A549 (cell line): ENCODE measurements around the gene CACNA2D2. TPM values are rescaled to one million over a fixed set of nuclear protein-coding genes. Genes with fewer than 3 reads are reported as not detected.

Source experiments
- ATAC-seq, 2 experiments: fragments of 200-7000 bp in 1 of 2; fragments of >200 bp in 1 of 2; cut with Nextera tagmentation in 1 of 2; cut with Tn5 transposase in 1 of 2; 3 replicates each; pipeline versions ENCODE4 v1.8.0 to v1.9.1; 2018 to 2020; ENCODE audit warnings: mild to moderate bottlenecking in 1 of 2, moderate library complexity in 1 of 2
- CTCF ChIA-PET: fragments of 300-600 bp; sonication (Branson Sonifier 250); formaldehyde crosslinking; extraction: SDS; loops from one replicate; lab custom pipeline; 2021; ENCODE audit warnings: antibody characterized with exemption, inconsistent platforms; lab: Yijun Ruan, JAX
- POLR2A ChIA-PET: fragments of 350-600 bp; formaldehyde crosslinking; extraction: SDS; loops from one replicate; lab custom pipeline; 2021; ENCODE audit warnings: antibody characterized with exemption, inconsistent platforms; lab: Yijun Ruan, JAX
- DNase-seq, 2 experiments: peaks; one replicate each; pipeline versions ENCODE4 v3.0.0 to v3.0.0-alpha.2; 2011 to 2016; ENCODE audit warnings: low read depth in 1 of 2, low spot score in 1 of 2
- FAIRE-seq: peaks from 2 replicates; lab custom pipeline; 2011; peaks lifted over from hg19 to GRCh38; lab: Jason Lieb, UNC
- H3K27ac ChIP-seq, 2 experiments: fragments of >200 bp; sonication (Bioruptor Twin); formaldehyde crosslinking; 3 replicates each; pipeline ENCODE4 v1.5.1; 2016 to 2017
- H3K4me1 ChIP-seq: fragments of >200 bp; sonication (Bioruptor Twin); formaldehyde crosslinking; 3 replicates; pipeline ENCODE4 v1.6.1; 2016
- H3K4me2 ChIP-seq: fragments of >200 bp; sonication (Bioruptor Twin); formaldehyde crosslinking; 3 replicates; pipeline ENCODE4 v1.6.1; 2016
- H3K4me3 ChIP-seq: fragments of >200 bp; sonication (Bioruptor Twin); formaldehyde crosslinking; 3 replicates; pipeline ENCODE4 v1.5.1; 2016
- H3K9me3 ChIP-seq: fragments of >200 bp; sonication (Bioruptor Twin); formaldehyde crosslinking; 3 replicates; pipeline ENCODE4 v1.6.1; 2016
- CBX8 ChIP-seq: fragments of 200-600 bp; sonication (generic); IDR thresholded peaks from 2 replicates; pipeline ENCODE4 v1.6.1; 2016
- CHD2 ChIP-seq: fragments of 150-350 bp; IDR thresholded peaks from 2 replicates; pipeline ENCODE4 v1.6.1; 2014; ENCODE audit warnings: low read length; ENCODE audit not compliant: partially characterized antibody
- CTCF ChIP-seq: fragments of >200 bp; sonication (Bioruptor Twin); formaldehyde crosslinking; IDR thresholded peaks from 3 replicates; pipeline ENCODE4 v1.5.1; 2016
- E2F6 ChIP-seq: IDR thresholded peaks from 2 replicates; pipeline ENCODE4 v1.6.1; 2012; ENCODE audit warnings: low read depth, borderline replicate concordance
- ELK1 ChIP-seq: fragments of 150-350 bp; IDR thresholded peaks from 2 replicates; pipeline ENCODE4 v1.6.1; 2014; ENCODE audit warnings: low read depth, mild to moderate bottlenecking, low read length
- ESRRA ChIP-seq: fragments of 150-350 bp; IDR thresholded peaks from 2 replicates; pipeline ENCODE4 v1.6.1; 2014; ENCODE audit warnings: mild to moderate bottlenecking, low read length, borderline replicate concordance
- GATA3 ChIP-seq: IDR thresholded peaks from 2 replicates; pipeline ENCODE4 v1.6.1; 2012; ENCODE audit warnings: borderline replicate concordance
- HDAC2 ChIP-seq: fragments of 200-600 bp; sonication (generic); IDR thresholded peaks from 2 replicates; pipeline ENCODE4 v1.6.1; 2016
- HES2 ChIP-seq: fragments of >200 bp; sonication (Bioruptor Twin); formaldehyde crosslinking; IDR thresholded peaks from 2 replicates; pipeline ENCODE4 v1.6.1; 2016
- HOXB5 ChIP-seq: fragments of 250-450 bp; sonication (Bioruptor Pico); IDR thresholded peaks from 2 replicates; pipeline ENCODE4 v1.5.0; 2020; ENCODE audit warnings: mild to moderate bottlenecking, moderate library complexity
- KDM1A ChIP-seq: fragments of 200-600 bp; sonication (generic); IDR thresholded peaks from 2 replicates; pipeline ENCODE4 v1.6.1; 2016; ENCODE audit warnings: low read depth, mild to moderate bottlenecking
- MAZ ChIP-seq: fragments of 150-350 bp; IDR thresholded peaks from 2 replicates; pipeline ENCODE4 v1.6.1; 2014; ENCODE audit warnings: antibody characterized with exemption, low read depth, low read length, borderline replicate concordance
- NFE2L2 ChIP-seq: fragments of 150-350 bp; conservative IDR thresholded peaks from 2 replicates; pipeline ENCODE4 v1.6.1; 2014; ENCODE audit warnings: low read length
- POLR2AphosphoS2 ChIP-seq: conservative IDR thresholded peaks from 2 replicates; pipeline ENCODE4 v1.6.1; 2012; ENCODE audit warnings: low read length, improper control_type of control experiment, inconsistent platforms
- RAD21 ChIP-seq, 2 experiments: fragments of >200 bp in 1 of 2; sonication (Bioruptor Twin) in 1 of 2; formaldehyde crosslinking in 1 of 2; IDR thresholded peaks in 1 of 2; conservative IDR thresholded peaks in 1 of 2; 2 replicates in 1 of 2; 3 replicates in 1 of 2; pipeline ENCODE4 v1.6.1; 2012 to 2018; ENCODE audit warnings: inconsistent platforms in 1 of 2
- RCOR1 ChIP-seq: fragments of 150-350 bp; IDR thresholded peaks from 2 replicates; pipeline ENCODE4 v1.6.1; 2014; ENCODE audit warnings: antibody characterized with exemption, low read length, low read depth
- TFCP2L1 ChIP-seq: fragments of 250-450 bp; sonication (Bioruptor Pico); IDR thresholded peaks from 2 replicates; pipeline ENCODE4 v1.5.0; 2021; ENCODE audit warnings: mild to moderate bottlenecking
- ZC3H11A ChIP-seq: fragments of 450-650 bp; IDR thresholded peaks from 2 replicates; pipeline ENCODE4 v1.6.1; 2014; ENCODE audit warnings: antibody characterized with exemption, mild to moderate bottlenecking
- WGBS: methylation state at CpG from one replicate; pipeline ENCODE4 v1.1.6; 2017; ENCODE audit errors: missing lambda C conversion rate; 5-methylcytosine and 5-hydroxymethylcytosine counted together
- polyA plus RNA-seq, 4 experiments: library from polyadenylated mRNA; depleted of rRNA in 3 of 4; stranded (reverse); fragments of >200 nt; fragmentation: RNase III in 1 of 4; extraction: RNeasy Plus Mini Kit Qiagen cat#74134 plus additional on column Dnase treatment in 1 of 4; gene quantifications; 2 replicates in 3 of 4; 3 replicates in 1 of 4; pipeline ENCODE4 v1.2.3, GENCODE V29; 2011 to 2017

Gene CACNA2D2
- polyA plus RNA-seq, 2 of the 4 experiments (the other 2 are of a cell fraction): 0.21 to 0.75 TPM

- H3K4me2 ChIP-seq: no peak overlapping the region
- ChIA-PET CTCF (interaction anchor here (1.4 to 1.5 kb wide), 2 partner anchors 32 to 39 kb away, joined by 4 read pairs; partner anchors contain the start of genes CYB561D2 and NPRL2), POLR2A (no interaction called here)
- ATAC-seq (no peak; a peak in 1 of 6 replicates), DNase-seq (no peak), FAIRE-seq (no peak)
- H3K4me1 ChIP-seq: no peaks in the 10 kb centered on the region
- H3K27ac ChIP-seq: no peak overlapping the region
- WGBS: 72% methylated on average over 16 of the region's 22 CpGs
- no peak for TF ChIP-seq HOXB5 (CRISPR knock-in tag)
- no peaks in the 10 kb centered on the region for H3K9me3 ChIP-seq
- no peak overlapping the region for H3K4me3 ChIP-seq
Measured at GRCh38 chr3:50388720-50389413, 114.6 kb downstream of the CACNA2D2 start.

- no peak overlapping the region for H3K27ac ChIP-seq
- peak in 1 of 2 experiments; percentile 36 for DNase-seq
- FAIRE-seq: no peak
- no peak overlapping the region for H3K4me3 ChIP-seq
- TF ChIP-seq KDM1A (no peak), RAD21 (conservative IDR thresholded peaks at IDR 0.05 in 1 of 2, IDR thresholded peaks at IDR 0.05 in 1 of 2) (peak in 1 of 2 experiments; percentile 27; a peak in 2 of 5 replicates)
- H3K9me3 ChIP-seq: no peaks in the 10 kb centered on the region
- H3K4me1 ChIP-seq: no peaks in the 10 kb centered on the region
- POLR2A ChIA-PET: no interaction called here
- ATAC-seq: peak; percentile 48 to 78; a peak in 4 of 6 replicates
- CTCF ChIA-PET: interaction anchor here (1.5 kb wide), 1 partner anchor 31 kb away, joined by 4 read pairs; no protein-coding TSS in a partner anchor
- H3K4me2 ChIP-seq: no peak overlapping the region
- 69% methylated on average over 17 of the region's 25 CpGs for WGBS
Measured at GRCh38 chr3:50388016-50388719, 115.3 kb downstream of the CACNA2D2 start.

- no peaks in the 10 kb centered on the region for H3K4me1 ChIP-seq
- no peak for TF ChIP-seq CBX8
- no peak for TF ChIP-seq E2F6
- TF ChIP-seq, all 56 proteins: peak for 0
- ChIA-PET CTCF (interaction anchor here (0.8 kb wide), 1 partner anchor 64 kb away, joined by 3 read pairs; no protein-coding TSS in a partner anchor), POLR2A (no interaction called here)
- Histone ChIP-seq H3K9me3 (no peaks in the 10 kb centered on the region), H3K4me2 (no peak overlapping the region), H3K4me3 (no peak overlapping the region), H3K27ac (no peak overlapping the region)
- ATAC-seq (no peak), DNase-seq (no peak), FAIRE-seq (no peak)
- WGBS: 81% methylated on average over 13 of the region's 13 CpGs
Measured at GRCh38 chr3:50385754-50386153, 117.7 kb downstream of the CACNA2D2 start.

GRCh38 chr3:50383750-50384149 is 119.7 kb downstream of the CACNA2D2 start:
- no peak overlapping the region for H3K4me2 ChIP-seq
- H3K4me1 ChIP-seq: no peaks in the 10 kb centered on the region
- ChIA-PET CTCF (interaction anchor here (0.6 kb wide), 1 partner anchor 1608 kb away, joined by 3 read pairs; no protein-coding TSS in a partner anchor), POLR2A (no interaction called here)
- DNase-seq (no peak), FAIRE-seq (no peak), ATAC-seq (no peak)
- H3K27ac ChIP-seq: no peak overlapping the region
- no peak overlapping the region for H3K4me3 ChIP-seq
- 61% methylated on average over 6 of the region's 6 CpGs for WGBS
- H3K9me3 ChIP-seq: no peaks in the 10 kb centered on the region
- TF ChIP-seq POLR2AphosphoS2 (no peak), GATA3 (no peak), ELK1 (no peak), ESRRA (no peak)

- Histone ChIP-seq H3K4me2 (no peak overlapping the region), H3K4me3 (no peak overlapping the region), H3K4me1 (no peaks in the 10 kb centered on the region), H3K27ac (no peak overlapping the region), H3K9me3 (no peaks in the 10 kb centered on the region)
- DNase-seq: no peak
- no peak for ATAC-seq
- CTCF ChIA-PET: no interaction called here
- FAIRE-seq: no peak
- POLR2A ChIA-PET: no interaction called here
- WGBS: 85% methylated on average over 12 of the region's 12 CpGs
- no peak for TF ChIP-seq NFE2L2
- no peak for TF ChIP-seq MAZ
- TF ChIP-seq E2F6: no peak
- TF ChIP-seq CHD2: no peak
- TF ChIP-seq HES2: no peak
- no peak for TF ChIP-seq HDAC2
- TF ChIP-seq CTCF: no peak
- TF ChIP-seq KDM1A: no peak
- TF ChIP-seq TFCP2L1 (CRISPR knock-in tag): no peak
- TF ChIP-seq RCOR1: no peak
- no peak for TF ChIP-seq GATA3
- TF ChIP-seq ZC3H11A: no peak
Measured at GRCh38 chr3:50382722-50383121, 120.7 kb downstream of the CACNA2D2 start.
